PC-9 (cell line): ENCODE measurements around the gene EXT2. TPM values are rescaled to one million over a fixed set of nuclear protein-coding genes. Genes with fewer than 3 reads are reported as not detected.

Experiments
- BruUV-seq: library from RNA; stranded (reverse); fragments of 400-500 nt; replicated peaks from 2 replicates; lab custom pipeline; 2021; lab: Mats Ljungman, UMichigan
- CTCF ChIA-PET: fragments of 300-600 bp; sonication (Branson Sonifier 250); formaldehyde crosslinking; loops from one replicate; lab custom pipeline; 2022; ENCODE audit warnings: antibody characterized with exemption; lab: Charles Lee
- POLR2A ChIA-PET: fragments of 300-600 bp; sonication (Branson Sonifier 250); formaldehyde crosslinking; loops from one replicate; lab custom pipeline; 2022; ENCODE audit warnings: antibody characterized with exemption; ENCODE audit not compliant: unreplicated experiment; lab: Charles Lee
- DNase-seq, 2 experiments: peaks; one replicate each; pipeline versions ENCODE4 v3.0.0 to v3.0.0-alpha.2; 2015 to 2022; ENCODE audit warnings: mixed read lengths in 1 of 2
- H2AFZ ChIP-seq: fragments of 200-600 bp; sonication (generic); 2 replicates; pipeline ENCODE4 v1.8.1; 2017; ENCODE audit warnings: antibody characterized with exemption
- H3F3A ChIP-seq: fragments of 200-600 bp; sonication (generic); 2 replicates; pipeline ENCODE4 v1.8.1; 2017; ENCODE audit warnings: antibody characterized with exemption, mild to moderate bottlenecking, low read depth; ENCODE audit not compliant: insufficient read depth
- H3K27ac ChIP-seq: fragments of 200-600 bp; sonication (generic); 2 replicates; pipeline ENCODE4 v1.6.1; 2016; ENCODE audit warnings: mixed run types
- H3K27me3 ChIP-seq: fragments of 200-600 bp; sonication (generic); 2 replicates; pipeline ENCODE4 v1.6.1; 2016; ENCODE audit warnings: low read depth, mixed run types; ENCODE audit not compliant: insufficient read depth
- H3K36me3 ChIP-seq: fragments of 200-600 bp; sonication (generic); 2 replicates; pipeline ENCODE4 v1.6.1; 2016; ENCODE audit warnings: low read depth, mixed run types
- H3K4me1 ChIP-seq: fragments of 200-600 bp; sonication (generic); replicated peaks from 2 replicates; pipeline ENCODE4 v1.6.1; 2016; ENCODE audit warnings: mixed run types; ENCODE audit not compliant: insufficient read depth
- H3K4me2 ChIP-seq: fragments of 200-600 bp; sonication (generic); 2 replicates; pipeline ENCODE4 v1.6.1; 2017; ENCODE audit warnings: mixed run types
- H3K4me3 ChIP-seq: fragments of 200-600 bp; sonication (generic); 2 replicates; pipeline ENCODE4 v1.6.1; 2016; ENCODE audit warnings: mixed run types
- H3K79me2 ChIP-seq: fragments of 200-600 bp; sonication (generic); 2 replicates; pipeline ENCODE4 v1.6.1; 2017; ENCODE audit warnings: low read depth, mixed run types
- H3K9me2 ChIP-seq: fragments of 200-600 bp; sonication (generic); 2 replicates; pipeline ENCODE4 v1.8.1; 2017; ENCODE audit warnings: mild to moderate bottlenecking; ENCODE audit not compliant: insufficient read depth
- H3K9me3 ChIP-seq: fragments of 200-600 bp; sonication (generic); 2 replicates; pipeline ENCODE4 v1.8.1; 2016; ENCODE audit warnings: low read depth; ENCODE audit not compliant: insufficient read depth
- H4K20me1 ChIP-seq: fragments of 200-600 bp; sonication (generic); 2 replicates; pipeline ENCODE4 v1.8.1; 2017; ENCODE audit not compliant: insufficient read depth
- EZH2 ChIP-seq: fragments of 200-600 bp; sonication (generic); IDR thresholded peaks from 2 replicates; pipeline ENCODE4 v1.8.0; 2017; ENCODE audit warnings: antibody characterized with exemption, low read depth
- intact Hi-C: fragments of 100-400 bp; cut with micrococcal nuclease; formaldehyde crosslinking; loops from one replicate; pipeline ENCODE4 v1.10.0; 2022; ENCODE audit not compliant: unreplicated experiment
- total RNA-seq: library from RNA; stranded (reverse); gene quantifications from 2 replicates; pipeline ENCODE4 v1.2.3, GENCODE V29; 2021
- TF ChIP-seq, protein P1 (sequence below): fragments of 200-600 bp; sonication (generic); conservative IDR thresholded peaks from 2 replicates; pipeline ENCODE4 v1.6.1; 2017; ENCODE audit warnings: mixed run types, antibody characterized with exemption, mild to moderate bottlenecking, moderate library complexity

Gene EXT2
- total RNA-seq, 1 experiment from 2014 or later, result 72.4 TPM

DNA sequence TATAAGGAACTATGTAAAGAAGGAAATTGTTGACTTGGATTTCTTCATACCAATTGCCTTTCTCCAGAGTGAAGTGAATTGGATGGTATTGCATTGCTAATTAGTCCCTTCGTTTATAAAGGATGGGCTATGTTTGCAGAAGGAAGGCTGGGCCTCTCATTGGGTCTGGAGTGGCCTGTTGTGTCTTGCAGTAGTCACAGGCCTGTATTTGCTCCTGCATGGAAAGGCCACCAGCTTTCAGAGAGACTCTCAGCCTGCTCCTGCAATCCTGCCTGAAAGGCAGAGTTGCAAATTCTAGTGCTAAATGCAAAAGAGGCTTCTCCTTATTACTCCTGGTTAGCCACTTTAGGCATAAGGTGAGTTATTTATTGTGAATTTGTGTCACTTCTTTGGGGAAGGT, 103.8 kb downstream of the EXT2 start:
- H3K27ac ChIP-seq, result no peak overlapping the region
- DNase-seq, result no peak
- no peaks in the 10 kb centered on the region for H3K4me1 ChIP-seq
- TF ChIP-seq EZH2, result no peak
- TF ChIP-seq, protein P1, sequence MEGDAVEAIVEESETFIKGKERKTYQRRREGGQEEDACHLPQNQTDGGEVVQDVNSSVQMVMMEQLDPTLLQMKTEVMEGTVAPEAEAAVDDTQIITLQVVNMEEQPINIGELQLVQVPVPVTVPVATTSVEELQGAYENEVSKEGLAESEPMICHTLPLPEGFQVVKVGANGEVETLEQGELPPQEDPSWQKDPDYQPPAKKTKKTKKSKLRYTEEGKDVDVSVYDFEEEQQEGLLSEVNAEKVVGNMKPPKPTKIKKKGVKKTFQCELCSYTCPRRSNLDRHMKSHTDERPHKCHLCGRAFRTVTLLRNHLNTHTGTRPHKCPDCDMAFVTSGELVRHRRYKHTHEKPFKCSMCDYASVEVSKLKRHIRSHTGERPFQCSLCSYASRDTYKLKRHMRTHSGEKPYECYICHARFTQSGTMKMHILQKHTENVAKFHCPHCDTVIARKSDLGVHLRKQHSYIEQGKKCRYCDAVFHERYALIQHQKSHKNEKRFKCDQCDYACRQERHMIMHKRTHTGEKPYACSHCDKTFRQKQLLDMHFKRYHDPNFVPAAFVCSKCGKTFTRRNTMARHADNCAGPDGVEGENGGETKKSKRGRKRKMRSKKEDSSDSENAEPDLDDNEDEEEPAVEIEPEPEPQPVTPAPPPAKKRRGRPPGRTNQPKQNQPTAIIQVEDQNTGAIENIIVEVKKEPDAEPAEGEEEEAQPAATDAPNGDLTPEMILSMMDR, result no peak
- H3F3A ChIP-seq, result no peaks in the 10 kb centered on the region
- H3K4me3 ChIP-seq, result no peak overlapping the region
- POLR2A ChIA-PET, result no interaction called here
- no TSS peak for BruUV-seq
- no peaks in the 10 kb centered on the region for H3K79me2 ChIP-seq
- no peak overlapping the region for H3K4me2 ChIP-seq
- no peaks in the 10 kb centered on the region for H3K36me3 ChIP-seq
- H2AFZ ChIP-seq, result no peak overlapping the region
- H3K9me3 ChIP-seq, result peaks cover 5% of the 10 kb centered on the region; the same call in 1 of the 2 replicates
- H3K9me2 ChIP-seq, result no peaks in the 10 kb centered on the region
- no peaks in the 10 kb centered on the region for H3K27me3 ChIP-seq
- CTCF ChIA-PET, result no interaction called here
- intact Hi-C loops, result no loop called here
- H4K20me1 ChIP-seq, result no peaks in the 10 kb centered on the region

DNA sequence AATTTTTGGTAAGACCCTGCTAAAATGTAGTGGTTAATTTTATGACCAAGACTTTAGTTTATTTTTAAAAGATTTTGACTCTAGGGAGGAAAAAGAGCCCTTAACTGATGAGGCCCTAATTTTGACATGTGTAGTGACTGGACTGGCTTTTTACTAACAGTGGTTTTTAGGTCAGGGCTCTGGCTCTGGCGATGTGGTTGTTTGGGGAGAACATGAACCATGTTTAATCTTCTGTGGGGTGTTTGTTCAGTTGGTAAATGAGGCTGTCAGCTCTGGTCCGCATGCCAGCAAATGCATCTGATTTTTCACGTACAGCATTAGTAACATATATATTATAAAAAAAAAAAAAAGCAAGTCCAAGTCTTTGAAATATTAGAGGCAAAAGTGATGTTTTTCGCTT, 104.3 kb downstream of the EXT2 start:
- Histone ChIP-seq H3K36me3 (no peaks in the 10 kb centered on the region), H2AFZ (no peak overlapping the region), H3K4me2 (no peak overlapping the region), H4K20me1 (no peaks in the 10 kb centered on the region), H3K9me2 (no peaks in the 10 kb centered on the region), H3K79me2 (no peaks in the 10 kb centered on the region), H3F3A (no peaks in the 10 kb centered on the region), H3K4me3 (no peak overlapping the region), H3K9me3 (peaks cover 5% of the 10 kb centered on the region; the same call in 1 of the 2 replicates), H3K27me3 (no peaks in the 10 kb centered on the region), H3K27ac (no peak overlapping the region), H3K4me1 (no peaks in the 10 kb centered on the region)
- no TSS peak for BruUV-seq
- intact Hi-C loops, result no loop called here
- TF ChIP-seq EZH2, result no peak
- TF ChIP-seq, protein P1, result no peak
- CTCF ChIA-PET, result no interaction called here
- DNase-seq, result no peak
- POLR2A ChIA-PET, result no interaction called here

DNA sequence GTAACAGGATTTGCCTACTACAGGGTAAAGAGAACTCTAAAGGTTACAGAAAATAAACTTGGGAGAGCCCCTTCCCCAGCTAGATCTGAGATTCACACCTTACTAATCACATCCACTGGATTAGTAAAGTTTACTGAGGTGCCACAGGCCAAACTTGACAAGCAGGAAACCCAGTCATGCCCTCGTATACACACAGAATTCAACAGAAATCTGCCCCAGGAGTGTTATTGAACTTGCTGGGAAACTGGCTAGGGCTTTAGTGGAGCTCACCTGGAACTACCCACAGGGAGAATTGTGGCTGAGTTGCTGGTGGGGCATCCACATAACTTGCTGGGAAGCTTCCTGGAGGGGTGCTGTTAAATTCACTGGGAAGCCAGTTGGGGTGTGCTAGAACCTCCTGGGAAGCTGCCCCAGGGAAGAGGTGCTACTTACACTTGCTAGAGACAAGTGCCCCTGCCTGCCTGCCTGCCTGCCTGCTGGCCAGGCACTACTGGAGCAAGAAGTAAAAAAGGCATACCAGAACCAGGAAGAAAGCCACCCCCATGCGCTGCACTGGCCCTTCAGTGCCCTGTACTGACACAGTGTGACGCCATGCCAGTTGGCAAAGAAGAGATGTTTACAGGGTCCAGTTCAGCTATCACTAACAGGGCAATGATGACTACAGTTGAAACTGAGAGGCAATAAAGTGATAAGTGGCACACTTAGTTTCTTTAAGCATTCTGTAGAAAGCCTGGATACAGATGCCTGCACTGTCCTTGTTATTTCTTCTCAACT, 108.0 kb downstream of the EXT2 start:
- Histone ChIP-seq H3K4me2 (no peak overlapping the region), H3K9me3 (no peaks in the 10 kb centered on the region), H3F3A (no peaks in the 10 kb centered on the region), H3K27ac (no peak overlapping the region), H3K9me2 (no peaks in the 10 kb centered on the region), H2AFZ (no peak overlapping the region), H3K4me1 (no peaks in the 10 kb centered on the region), H4K20me1 (no peaks in the 10 kb centered on the region; the same call in 1 of the 2 replicates), H3K36me3 (0 out of 2 replicates have a peak, but pooled peaks cover 3% of the 10 kb centered on the region), H3K4me3 (no peak overlapping the region), H3K27me3 (no peaks in the 10 kb centered on the region), H3K79me2 (no peaks in the 10 kb centered on the region)
- intact Hi-C loops, result no loop called here
- DNase-seq, result no peak
- no peak for TF ChIP-seq EZH2
- TF ChIP-seq, protein P1, result no peak
- no TSS peak for BruUV-seq
- ChIA-PET CTCF (no interaction called here), POLR2A (no interaction called here)
